Measurements from ENCODE around the gene LDLRAD4.

Gene LDLRAD4

GRCh38 chr18:13551841-13552733, 333.5 kb downstream of the LDLRAD4 start:
- DNase-seq (ENCODE audit: low read depth): no peak

GRCh38 chr18:13553449-13553848, 334.9 kb downstream of the LDLRAD4 start:
- DNase-seq (ENCODE audit: low read depth): no peak

DNA sequence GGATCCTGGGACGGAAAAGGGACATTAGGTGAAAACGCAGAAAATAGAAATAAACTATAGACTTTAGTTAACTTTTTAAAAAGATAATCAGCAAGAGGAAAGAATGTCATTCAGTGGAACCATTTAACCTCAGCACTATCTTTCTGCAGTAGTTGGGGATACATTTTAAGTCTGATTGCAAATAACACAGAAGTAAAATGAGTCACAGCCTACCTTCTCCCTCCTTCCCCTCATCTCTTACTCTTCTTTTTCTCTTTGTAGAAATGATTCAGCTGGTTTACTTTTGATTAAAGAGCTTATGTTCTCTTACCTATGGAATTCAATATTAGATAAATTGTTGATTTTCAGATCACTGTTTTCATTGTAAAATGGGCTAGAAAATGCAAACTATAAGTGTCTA, 336.6 kb downstream of the LDLRAD4 start:
- DNase-seq (ENCODE audit: low read depth): no peak

DNA sequence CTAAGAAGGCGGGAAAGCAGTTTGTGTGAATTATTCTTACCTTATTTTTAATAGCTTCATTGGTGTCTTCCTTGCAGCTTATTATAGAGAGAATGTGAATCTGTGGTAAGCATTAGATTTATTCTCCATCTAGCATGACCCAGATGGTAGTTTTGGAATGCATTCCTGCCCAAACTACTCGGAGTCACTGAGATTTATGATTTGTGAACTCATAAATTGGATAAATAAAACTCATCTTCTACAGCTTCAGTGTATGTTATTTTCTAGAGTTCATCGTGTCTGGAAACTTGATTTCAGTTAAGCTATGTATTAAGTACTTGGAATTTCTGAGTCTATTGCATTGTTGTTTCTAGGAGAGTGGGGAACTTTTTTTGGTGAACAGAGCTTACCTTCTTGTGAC, 337.3 kb downstream of the LDLRAD4 start:
- no peak for DNase-seq (ENCODE audit: low read depth)

DNA sequence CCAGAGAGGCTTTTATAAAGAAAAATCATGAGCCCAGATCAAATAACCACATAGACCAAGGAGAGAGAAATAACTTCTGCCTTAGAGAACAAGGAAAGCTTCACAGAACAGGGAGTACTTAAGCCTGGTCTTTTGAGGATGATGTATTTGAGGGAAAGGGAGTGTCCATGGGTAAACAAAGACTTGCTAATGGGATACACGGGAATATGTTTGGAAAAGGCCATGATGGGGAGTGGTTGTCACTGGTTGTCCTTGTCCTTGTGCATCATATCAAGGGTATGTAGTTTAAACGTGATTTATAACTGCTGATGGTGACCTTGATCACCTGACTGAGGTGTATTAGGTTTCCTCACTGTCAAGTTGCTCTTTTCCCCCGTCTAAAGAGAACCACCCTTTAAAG, 337.9 kb downstream of the LDLRAD4 start:
- DNase-seq (ENCODE audit: low read depth): no peak

GRCh38 chr18:13558124-13558523, 339.6 kb downstream of the LDLRAD4 start:
- no peak for DNase-seq (ENCODE audit: low read depth)

DNA sequence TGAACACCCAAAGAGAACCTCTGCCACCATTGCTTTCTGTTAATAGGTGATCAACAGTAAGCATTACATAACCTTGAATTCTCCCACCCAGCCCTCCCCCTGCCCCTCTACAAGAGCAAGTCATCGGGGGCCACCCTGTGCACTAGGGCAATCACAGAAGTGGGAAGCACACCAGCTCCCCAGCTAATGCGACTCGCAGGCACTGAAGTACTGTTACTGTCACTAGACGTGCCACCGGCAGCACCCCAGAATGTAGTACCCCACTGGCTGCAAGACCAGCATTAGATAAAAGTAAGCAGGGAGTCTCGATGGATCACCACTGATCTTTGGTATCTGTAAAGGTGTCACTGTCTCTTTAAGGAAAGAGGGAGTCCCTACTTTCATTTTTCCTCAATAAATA, 340.2 kb downstream of the LDLRAD4 start:
- DNase-seq (ENCODE audit: low read depth): no peak

DNA sequence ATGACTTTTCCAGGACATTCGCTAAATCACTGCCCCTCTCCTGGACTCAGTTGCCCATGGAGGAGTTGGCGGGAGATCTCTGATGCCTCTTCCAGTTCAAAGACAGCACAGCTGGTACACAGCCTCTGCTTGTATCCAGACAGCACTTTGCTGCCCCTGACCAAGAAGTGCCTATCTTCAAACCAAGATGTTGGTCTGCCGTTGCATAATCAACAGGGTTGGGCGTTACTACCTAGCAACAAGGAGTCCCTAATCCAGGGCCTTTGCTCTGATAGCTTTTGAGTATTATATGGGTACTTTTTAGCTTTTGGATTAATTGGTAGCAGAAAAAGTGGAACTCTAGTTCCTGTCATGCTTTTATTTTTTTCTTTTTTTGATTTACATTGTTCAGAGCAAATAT, 341.2 kb downstream of the LDLRAD4 start:
- DNase-seq (ENCODE audit: low read depth): no peak

DNA sequence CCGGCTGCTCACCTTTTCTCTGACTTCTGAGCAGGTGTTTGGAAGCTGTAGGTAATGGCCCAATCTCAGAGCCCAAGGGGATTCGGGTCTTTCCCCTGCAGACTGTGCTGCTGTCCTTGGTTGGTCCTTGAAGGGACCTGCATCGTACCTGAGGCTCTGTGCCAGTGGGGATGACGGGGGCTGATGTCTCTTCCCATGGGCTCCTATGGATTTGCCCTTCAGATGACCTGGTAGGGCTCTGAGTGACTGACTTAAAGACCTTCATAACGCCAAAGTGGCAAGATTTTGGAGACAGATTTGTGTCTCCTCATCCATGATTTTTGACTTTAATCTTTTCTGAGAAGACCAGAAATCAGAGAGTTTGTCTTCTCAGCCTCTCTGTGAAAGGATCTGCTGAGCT, 341.7 kb downstream of the LDLRAD4 start:
- no peak for DNase-seq (ENCODE audit: low read depth)

DNA sequence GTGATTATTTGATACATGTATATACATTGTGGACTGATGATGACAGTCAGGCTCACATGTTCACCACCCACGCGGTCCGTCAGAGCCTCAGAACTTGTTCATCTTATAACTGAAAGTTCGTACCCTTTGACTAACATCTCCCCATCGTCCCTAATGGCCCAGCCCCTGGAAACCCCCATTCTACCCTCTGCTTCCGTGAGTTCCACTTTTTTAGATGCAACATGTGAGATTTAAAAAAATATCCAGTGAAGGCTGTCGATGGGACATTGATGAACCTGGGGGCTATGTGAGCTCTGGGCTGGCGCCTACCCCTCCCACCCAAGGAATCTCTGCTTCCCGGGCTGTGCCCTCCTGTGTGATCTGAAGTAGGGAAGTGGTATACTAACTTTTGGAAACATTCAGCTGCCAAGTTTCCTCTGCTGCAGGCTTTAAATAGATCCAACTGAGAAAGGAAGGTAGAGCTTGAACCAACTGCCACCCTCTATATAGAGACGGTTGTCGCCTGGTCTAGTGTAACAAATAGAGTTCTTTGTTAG, 344.0 kb downstream of the LDLRAD4 start:
- DNase-seq (ENCODE audit: low read depth): no peak

DNA sequence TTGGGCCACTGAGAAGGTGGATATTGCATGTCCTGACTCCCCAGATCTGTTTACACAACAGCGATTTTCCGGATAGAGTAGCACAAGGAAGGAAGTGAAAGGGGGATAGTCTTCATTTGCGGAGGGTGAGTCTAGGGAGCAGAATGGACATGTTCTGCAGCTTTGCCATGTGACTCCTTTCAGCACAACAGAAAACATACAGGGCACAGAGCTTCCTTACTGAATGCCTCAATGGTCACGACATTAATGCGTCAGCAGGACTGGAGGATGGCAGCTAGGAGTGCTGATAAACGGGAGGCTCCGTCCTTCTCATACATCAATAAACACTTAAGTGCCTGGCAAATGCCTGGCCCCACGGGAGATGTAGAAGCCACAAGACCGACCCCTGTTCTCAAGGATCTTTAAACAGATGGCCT, 344.8 kb downstream of the LDLRAD4 start:
- DNase-seq (ENCODE audit: low read depth): no peak

DNA sequence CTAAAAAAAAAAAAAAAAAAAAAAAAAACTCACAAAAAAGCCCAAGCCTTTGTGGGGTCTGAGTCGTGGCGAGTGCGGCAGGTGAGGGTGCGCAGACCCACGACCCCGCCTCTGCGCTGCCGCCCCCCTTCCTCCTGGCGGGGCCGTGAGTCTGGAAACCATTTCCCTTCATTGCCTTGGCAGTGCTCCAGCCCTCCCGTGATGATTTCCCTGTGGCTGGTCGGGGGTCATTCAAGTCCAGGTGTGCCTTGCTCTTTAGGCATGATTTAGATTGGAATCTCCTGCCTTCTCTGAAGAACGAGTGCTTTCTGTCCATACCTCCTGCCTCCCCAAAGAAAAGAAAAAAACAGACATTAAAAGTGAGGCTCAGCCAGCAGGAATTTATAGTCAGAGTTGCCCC, 346.0 kb downstream of the LDLRAD4 start:
- DNase-seq (ENCODE audit: low read depth): no peak

DNA sequence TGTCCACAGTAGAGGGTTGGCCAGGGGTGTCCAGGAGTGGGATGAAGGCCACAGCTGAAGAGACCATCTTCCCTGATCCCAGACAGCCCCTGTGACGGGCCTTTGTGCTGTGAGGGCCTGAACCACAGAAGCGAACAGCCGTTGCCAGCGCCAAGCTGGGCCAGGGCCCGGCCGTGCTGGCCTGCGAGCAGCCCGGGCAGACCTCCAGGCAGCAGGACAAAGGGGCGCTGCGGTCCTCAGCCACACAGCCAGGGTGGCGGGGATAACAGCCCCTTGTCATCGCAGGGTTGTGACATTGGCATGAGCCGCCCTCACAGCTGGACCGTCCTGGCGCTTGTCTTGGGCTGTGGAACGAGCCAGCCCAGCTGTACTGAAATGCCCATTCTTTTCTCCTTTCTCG, 346.7 kb downstream of the LDLRAD4 start:
- DNase-seq (ENCODE audit: low read depth): no peak

GRCh38 chr18:13566941-13567746, 348.6 kb downstream of the LDLRAD4 start:
- no peak for DNase-seq (ENCODE audit: low read depth)

GRCh38 chr18:13568443-13569392, 350.2 kb downstream of the LDLRAD4 start:
- no peak for DNase-seq (ENCODE audit: low read depth)

- no peak for DNase-seq (ENCODE audit: low read depth)
Observed at GRCh38 chr18:13570216-13570615, 351.7 kb downstream of the LDLRAD4 start.

GRCh38 chr18:13570856-13571495, 352.4 kb downstream of the LDLRAD4 start:
- DNase-seq (ENCODE audit: low read depth): no peak

DNA sequence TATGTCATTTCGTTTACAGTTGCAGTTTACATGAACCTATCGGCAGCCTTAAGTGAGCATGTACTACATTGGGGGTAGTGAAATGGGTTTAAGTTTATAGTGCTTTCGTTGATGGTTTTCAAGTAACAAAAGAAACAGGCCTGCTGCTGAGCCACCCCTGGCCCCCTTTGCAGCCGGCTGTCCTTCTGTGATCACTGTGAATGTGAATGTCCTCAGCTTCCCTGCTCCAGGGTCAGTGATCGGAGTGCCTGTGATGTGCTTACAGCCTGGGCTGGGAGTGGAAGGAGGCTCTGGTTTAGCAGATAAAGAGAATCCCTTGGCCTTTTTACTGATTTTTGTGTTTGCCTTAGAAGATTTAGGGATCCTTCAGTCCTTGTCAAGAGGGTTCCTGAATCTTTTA, 353.6 kb downstream of the LDLRAD4 start:
- no peak for DNase-seq (ENCODE audit: low read depth)

GRCh38 chr18:13572721-13573120, 354.2 kb downstream of the LDLRAD4 start:
- DNase-seq (ENCODE audit: low read depth): no peak

GRCh38 chr18:13573750-13574149, 355.2 kb downstream of the LDLRAD4 start:
- no peak for DNase-seq (ENCODE audit: low read depth)

GRCh38 chr18:13574355-13574754, 355.8 kb downstream of the LDLRAD4 start:
- no peak for DNase-seq (ENCODE audit: low read depth)
